NCI-H2227 (cell line): ENCODE measurements around the gene PPP1R16B.

Source experiments
- DNase-seq: peaks from one replicate; lab custom pipeline; 2025; ENCODE audit not compliant: unreplicated experiment; lab: John Stamatoyannopoulos, UW

Gene PPP1R16B

GRCh38 chr20:38805502-38805957, at the start of gene PPP1R16B:
Gene PPP1R16B, plus strand, starts transcription at chr20:38805697. Its CDS starts 30,229 bp downstream, at chr20:38835926.
- DNase-seq = peak; percentile 78

GRCh38 chr20:38757145-38757775, 48.2 kb upstream of the PPP1R16B start:
- DNase-seq = no peak

DNA sequence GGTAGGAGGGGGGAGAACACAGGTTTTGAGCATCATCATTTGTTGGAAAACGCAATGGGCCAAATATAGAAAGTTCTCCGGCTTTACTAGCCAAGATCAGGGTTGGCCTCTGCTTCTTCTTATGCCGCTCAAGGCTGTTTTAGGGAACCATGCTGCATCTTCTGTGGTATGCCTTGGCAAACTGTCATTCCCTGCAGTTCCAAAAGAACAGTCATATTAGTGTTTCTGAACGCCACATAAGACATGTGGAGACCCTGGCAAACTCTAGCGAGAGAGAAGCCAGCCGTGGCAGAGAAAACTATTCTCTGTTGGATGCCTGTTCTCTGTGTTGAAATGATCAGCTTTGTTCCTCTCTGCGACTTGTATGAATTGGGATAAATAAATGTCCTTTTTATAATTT, 46.4 kb upstream of the PPP1R16B start:
- no peak for DNase-seq

GRCh38 chr20:38760978-38761377, 44.5 kb upstream of the PPP1R16B start:
- DNase-seq = no peak

GRCh38 chr20:38762174-38762573, 43.3 kb upstream of the PPP1R16B start:
- DNase-seq = no peak

- no peak for DNase-seq
Measured at GRCh38 chr20:38763616-38764015, 41.9 kb upstream of the PPP1R16B start.

GRCh38 chr20:38764567-38765318, 40.8 kb upstream of the PPP1R16B start:
- no peak for DNase-seq

DNA sequence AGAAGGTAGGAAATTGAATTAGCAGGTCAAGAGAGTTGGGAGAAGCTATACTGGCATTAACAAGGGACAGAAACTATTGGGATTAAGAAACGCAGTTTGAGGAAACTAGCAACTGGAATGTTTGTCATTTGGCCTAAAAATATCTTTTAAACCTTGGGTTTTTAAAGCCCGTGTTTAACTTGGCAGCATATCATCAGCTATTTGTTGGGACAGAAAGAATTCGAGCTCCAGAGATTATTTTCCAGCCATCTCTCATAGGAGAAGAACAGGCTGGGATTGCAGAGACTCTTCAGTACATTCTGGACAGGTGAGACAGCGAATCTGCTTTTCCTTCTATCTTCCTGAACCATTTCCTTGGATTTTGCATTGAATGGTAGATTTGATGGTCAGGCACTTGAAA, 39.4 kb upstream of the PPP1R16B start:
- no peak for DNase-seq

GRCh38 chr20:38769376-38770295, 35.9 kb upstream of the PPP1R16B start:
- DNase-seq = no peak

GRCh38 chr20:38770546-38770945, 35.0 kb upstream of the PPP1R16B start:
- DNase-seq = no peak

GRCh38 chr20:38770970-38771369, 34.5 kb upstream of the PPP1R16B start:
- no peak for DNase-seq

DNA sequence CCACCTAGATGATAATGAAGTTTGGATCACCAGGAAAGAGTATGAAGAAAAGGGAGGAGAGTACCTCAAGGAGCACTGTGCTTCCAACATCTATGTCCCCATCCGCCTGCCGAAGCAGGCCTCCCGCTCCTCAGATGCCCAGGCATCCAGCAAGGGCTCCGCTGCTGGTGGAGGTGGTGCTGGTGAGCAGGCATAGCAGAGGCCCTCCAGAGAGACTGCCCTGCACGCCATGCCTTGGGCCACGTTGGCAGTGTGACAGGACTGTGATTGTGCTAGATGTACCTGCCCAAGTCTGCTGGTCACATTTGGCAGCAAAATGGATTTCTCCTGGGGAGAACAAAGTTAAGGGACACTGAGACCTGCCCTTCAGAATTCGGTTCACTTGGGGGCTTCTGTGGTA, 33.9 kb upstream of the PPP1R16B start:
- DNase-seq = no peak

DNA sequence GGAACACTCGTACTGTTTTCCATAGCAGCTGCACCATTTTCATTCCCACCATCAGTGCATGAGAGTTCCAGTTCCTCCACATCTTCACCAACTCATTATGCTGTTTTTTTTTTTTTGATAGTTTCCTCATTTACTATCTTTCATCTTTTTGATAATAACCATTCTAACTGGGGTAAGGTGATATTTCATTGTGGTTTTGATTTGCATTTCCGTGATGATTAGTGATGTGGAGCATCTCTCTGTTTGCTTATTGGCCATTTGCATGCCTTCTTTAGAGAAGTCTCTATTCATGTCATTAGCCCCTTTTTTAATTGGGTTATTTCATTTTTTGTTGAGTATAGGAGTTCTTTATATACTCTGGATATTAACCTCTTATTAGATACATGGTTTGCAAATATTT, 31.3 kb upstream of the PPP1R16B start:
- no peak for DNase-seq

DNA sequence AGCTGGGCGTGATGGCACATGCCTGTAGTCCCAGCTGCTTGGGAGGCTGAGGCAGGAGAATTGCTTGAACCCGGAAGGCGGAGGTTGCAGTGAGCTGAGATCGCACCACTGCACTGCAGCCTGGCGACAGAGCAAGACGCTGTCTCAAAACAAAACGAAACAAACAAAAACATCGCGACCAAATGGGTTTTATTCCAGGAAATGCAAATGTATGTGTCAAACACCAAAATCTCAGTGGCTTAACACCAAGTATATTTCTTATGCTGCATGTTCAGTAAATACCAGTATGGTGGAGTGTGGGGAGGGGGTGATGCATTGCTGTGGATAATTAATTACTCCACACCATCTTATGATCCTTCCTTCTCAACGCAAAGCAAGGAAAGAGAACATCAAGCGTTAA, 29.1 kb upstream of the PPP1R16B start:
- DNase-seq = no peak

GRCh38 chr20:38779247-38780097, 26.0 kb upstream of the PPP1R16B start:
- DNase-seq = no peak

DNA sequence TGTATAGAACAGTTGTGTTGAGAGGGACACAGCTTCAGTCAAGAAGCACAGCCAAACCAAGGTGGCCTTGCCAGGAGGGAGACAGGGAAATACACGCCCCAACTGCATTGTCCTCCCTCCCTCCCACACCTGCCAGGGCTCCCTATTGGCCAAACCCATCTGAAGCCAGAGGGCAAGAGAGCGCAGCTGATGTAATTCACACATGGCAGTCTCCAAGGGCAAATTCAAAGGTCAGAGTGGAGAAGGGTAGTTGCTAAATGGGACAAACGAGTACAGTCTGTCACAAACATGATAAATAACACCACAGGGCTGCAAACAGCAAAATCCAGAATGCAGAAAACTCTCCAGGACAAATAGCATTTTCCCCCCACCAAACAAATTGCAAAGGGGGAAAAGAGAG, 23.2 kb upstream of the PPP1R16B start:
- DNase-seq = no peak

DNA sequence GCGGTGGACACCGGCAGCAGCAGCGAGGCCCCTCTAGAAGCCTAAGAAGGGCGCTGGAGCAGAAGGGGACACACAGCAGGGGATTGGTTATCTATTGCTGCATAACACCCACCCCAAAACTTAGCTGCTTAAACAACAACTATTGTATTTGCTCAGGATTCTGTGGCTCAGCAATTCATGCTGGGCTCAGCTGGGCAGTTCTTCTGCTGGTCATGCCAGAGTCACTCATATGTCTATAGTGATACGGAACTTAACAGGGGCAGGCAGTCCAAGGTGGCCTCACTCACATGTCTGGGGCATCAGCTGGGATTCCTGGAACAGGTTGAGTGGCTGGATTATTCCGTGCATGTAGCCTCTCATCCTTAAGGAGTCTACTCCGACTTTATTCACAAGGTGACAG, 17.6 kb upstream of the PPP1R16B start:
- DNase-seq = no peak

- no peak for DNase-seq
Measured at GRCh38 chr20:38789503-38790199, 15.8 kb upstream of the PPP1R16B start.

GRCh38 chr20:38790200-38791053, 15.1 kb upstream of the PPP1R16B start:
- peak; percentile 83 for DNase-seq
